ENCODE results near the gene M1AP.

M1AP gene

GRCh38 chr2:74526649-74527230, 121.4 kb downstream of the M1AP start:
- FAIRE-seq = no peak
- DNase-seq (ENCODE audit: low spot score) = no peak

GRCh38 chr2:74525717-74526648, 122.1 kb downstream of the M1AP start, which contains the start of gene DQX1:
TSS of gene DQX1 (minus strand) at chr2:74526231. CDS start at chr2:74525729, 502 bp downstream.
- FAIRE-seq (no peak), DNase-seq (ENCODE audit: low spot score) (peak; percentile 8)

GRCh38 chr2:74524955-74525716, 123.0 kb downstream of the M1AP start:
- DNase-seq (ENCODE audit: low spot score) (no peak), FAIRE-seq (no peak)

GRCh38 chr2:74524005-74524404, 124.1 kb downstream of the M1AP start:
- FAIRE-seq (no peak), DNase-seq (ENCODE audit: low spot score) (no peak)

- DNase-seq (ENCODE audit: low spot score) (no peak), FAIRE-seq (no peak)
Measured at GRCh38 chr2:74522516-74522915, 125.6 kb downstream of the M1AP start.

GRCh38 chr2:74516650-74517049, 131.5 kb downstream of the M1AP start:
- DNase-seq (ENCODE audit: low spot score) (no peak), FAIRE-seq (no peak)

GRCh38 chr2:74515981-74516633, 132.0 kb downstream of the M1AP start:
- no peak for FAIRE-seq
- DNase-seq (ENCODE audit: low spot score) = no peak

- DNase-seq (ENCODE audit: low spot score) (no peak), FAIRE-seq (no peak)
Measured at GRCh38 chr2:74515271-74515980, 132.7 kb downstream of the M1AP start.

- no peak for FAIRE-seq
- no peak for DNase-seq (ENCODE audit: low spot score)
Measured at GRCh38 chr2:74514368-74515270, 133.5 kb downstream of the M1AP start, which contains the start of gene TLX2. TSS of gene TLX2 (plus strand) at chr2:74514450. CDS start at chr2:74514807, 357 bp downstream.

- FAIRE-seq = no peak
Measured at GRCh38 chr2:74513605-74514367, 134.3 kb downstream of the M1AP start.

GRCh38 chr2:74512744-74513604, 135.2 kb downstream of the M1AP start:
- DNase-seq (ENCODE audit: low spot score) (no peak), FAIRE-seq (no peak)

More at GRCh38 chr2:74513605-74514367, 134.3 kb downstream of the M1AP start:
- no peak for DNase-seq (ENCODE audit: low spot score)

GRCh38 chr2:74511104-74511989, 136.8 kb downstream of the M1AP start:
- DNase-seq (ENCODE audit: low spot score) = no peak
- FAIRE-seq = no peak

- DNase-seq (ENCODE audit: low spot score) (no peak), FAIRE-seq (no peak)
Measured at GRCh38 chr2:74510272-74510671, 137.9 kb downstream of the M1AP start.

GRCh38 chr2:74507926-74508520, 140.1 kb downstream of the M1AP start:
- FAIRE-seq (no peak), DNase-seq (ENCODE audit: low spot score) (no peak)
